Spleen (tissue), 11 donors: ENCODE measurements around the gene MAP2. TPM values are rescaled to one million over a fixed set of nuclear protein-coding genes. Genes with fewer than 3 reads are reported as not detected.
"Not testable (repeated sequence)": the region's sequence is repeated elsewhere in the genome, so short reads cannot be mapped to it uniquely, and the experiment has no call there.

ENCODE experiments used
- DNase-seq: peaks from one replicate; pipeline ENCODE4 v3.0.0-alpha.2; 2020
- H3K27ac ChIP-seq, 8 donors: fragments of 200-600 bp; sonication (generic) in 7 of 8; 1 replicate in 4 of 8; 2 replicates in 4 of 8; pipeline versions ENCODE4 v1.5.0 to v1.8.0; 2016 to 2021; ENCODE audit warnings: inconsistent platforms in 4 of 8, mild to moderate bottlenecking in 4 of 8, moderate library complexity in 1 of 8
- H3K27me3 ChIP-seq, 7 donors: fragments of 200-600 bp; sonication (generic) in 6 of 7; replicated peaks in 1 of 7; 1 replicate in 4 of 7; 2 replicates in 3 of 7; pipeline versions ENCODE4 v1.5.0 to v1.8.0; 2016 to 2021; ENCODE audit warnings: inconsistent platforms in 3 of 7, mild to moderate bottlenecking in 1 of 7
- H3K36me3 ChIP-seq, 6 donors: fragments of 200-600 bp; sonication (generic) in 5 of 6; 1 replicate in 4 of 6; 2 replicates in 2 of 6; pipeline versions ENCODE4 v1.5.0 to v1.8.0; 2016 to 2021; ENCODE audit warnings: inconsistent platforms in 2 of 6
- H3K4me1 ChIP-seq, 6 donors: fragments of 200-600 bp; sonication (generic) in 5 of 6; 1 replicate in 3 of 6; 2 replicates in 3 of 6; pipeline versions ENCODE4 v1.5.0 to v1.8.0; 2016 to 2021; ENCODE audit warnings: inconsistent platforms in 3 of 6
- H3K4me3 ChIP-seq, 8 donors: fragments of 200-600 bp; sonication (generic) in 7 of 8; 1 replicate in 4 of 8; 2 replicates in 4 of 8; pipeline versions ENCODE4 v1.5.0 to v1.8.0; 2016 to 2021; ENCODE audit warnings: inconsistent platforms in 4 of 8, mild to moderate bottlenecking in 4 of 8, moderate library complexity in 2 of 8
- H3K9me3 ChIP-seq, 8 donors: fragments of 200-600 bp; sonication (generic) in 7 of 8; 1 replicate in 4 of 8; 2 replicates in 4 of 8; pipeline versions ENCODE4 v1.5.0 to v1.8.0; 2016 to 2021; ENCODE audit warnings: inconsistent platforms in 4 of 8
- CTCF ChIP-seq, 11 experiments: fragments of 200-600 bp in 7 of 11; fragments of 450-650 bp in 4 of 11; sonication (generic) in 4 of 11; IDR thresholded peaks in 8 of 11; conservative IDR thresholded peaks in 3 of 11; 1 replicate in 7 of 11; 2 replicates in 4 of 11; pipeline versions ENCODE4 v1.4.0 to v1.8.0; 2016 to 2021; ENCODE audit warnings: antibody characterized with exemption in 11 of 11, inconsistent platforms in 4 of 11, mild to moderate bottlenecking in 1 of 11
- POLR2A ChIP-seq, 3 donors: fragments of 450-650 bp; IDR thresholded peaks; one replicate each; pipeline ENCODE4 v1.5.1; 2017; ENCODE audit warnings: antibody characterized with exemption in 3 of 3, mild to moderate bottlenecking in 1 of 3
- POLR2AphosphoS5 ChIP-seq, 3 donors: sonication (generic); formaldehyde crosslinking; IDR thresholded peaks; one replicate each; pipeline ENCODE4 v1.5.1; 2017; ENCODE audit warnings: antibody characterized with exemption in 3 of 3
- WGBS, 5 donors: extraction: QIAGEN DNeasy Blood & Tissue Kit in 3 of 5; methylation state at CpG; one replicate each; pipeline versions ENCODE4 v1.1.5 to v1.1.7; 2013 to 2018; 5-methylcytosine and 5-hydroxymethylcytosine counted together
- intact Hi-C: fragments of 100-400 bp; cut with DNase I; formaldehyde crosslinking; loops from one replicate; pipeline ENCODE4 v1.15.0; 2023; ENCODE audit warnings: low total_unique reads
- polyA plus RNA-seq, 3 donors: library from polyadenylated mRNA; stranded (reverse); fragments of 200-250 nt; gene quantifications; one replicate each; pipeline ENCODE4 v1.2.1, GENCODE V29; 2013
- total RNA-seq, 7 donors: library from RNA; depleted of rRNA in 3 of 7; stranded (reverse); fragments of >200 nt in 3 of 7; fragmentation: NEBNext Ultra II Directional in 4 of 7; extraction: Animal tissue kit (Norgen Biotek cat#: 25700) in 4 of 7; gene quantifications; one replicate each; pipeline versions ENCODE4 v1.1.0 to v1.2.1, GENCODE V29; 2016 to 2021
- donor health status: healthy with polysubstance abuse.
- donor health status: DM: no; HTN: no; CAD: no; lungs with moderate emphysema.
- donor health status: DM: no; HTN: no; CAD: no.
- donor health status: Bipolar disorder and iron deficiency.
- donor health status: healthy.
- donor health status: DM: no; HTN: no; CAD: no.
- donor health status: DM: yes; HTN: yes; CAD: no.

Gene MAP2
- total and polyA plus RNA-seq, 10 donors: 0.38 to 5.0 (median 1.9) TPM

GRCh38 chr2:209593930-209594329, 170.1 kb downstream of the MAP2 start:
- no peak for DNase-seq
- TF ChIP-seq CTCF (IDR thresholded peaks at IDR 0.05 in 8 of 11, conservative IDR thresholded peaks at IDR 0.05 in 3 of 11): no peak
- TF ChIP-seq POLR2AphosphoS5 (IDR thresholded peaks at IDR 0.05): no peak
- no peak for TF ChIP-seq POLR2A (IDR thresholded peaks at IDR 0.05)
- 85 to 94% (median 92%) methylated on average over 6 of the region's 6 CpGs for WGBS, 5 donors
- intact Hi-C loops: no loop called here
- Histone ChIP-seq H3K4me3 (no peak overlapping the region), H3K4me1 (no peaks in the 10 kb centered on the region), H3K27me3 (no peaks in the 10 kb centered on the region), H3K9me3 (peaks cover 0 to 7% (median 0%) of the 10 kb centered on the region in 8 donors), H3K27ac (no peak overlapping the region), H3K36me3 (no peaks in the 10 kb centered on the region)

- no peak overlapping the region for H3K4me3 ChIP-seq
- TF ChIP-seq CTCF (IDR thresholded peaks at IDR 0.05 in 8 of 11, conservative IDR thresholded peaks at IDR 0.05 in 3 of 11) (no peak), POLR2AphosphoS5 (IDR thresholded peaks at IDR 0.05) (no peak), POLR2A (IDR thresholded peaks at IDR 0.05) (no peak)
Measured at GRCh38 chr2:209596262-209596661, 172.4 kb downstream of the MAP2 start.

DNA sequence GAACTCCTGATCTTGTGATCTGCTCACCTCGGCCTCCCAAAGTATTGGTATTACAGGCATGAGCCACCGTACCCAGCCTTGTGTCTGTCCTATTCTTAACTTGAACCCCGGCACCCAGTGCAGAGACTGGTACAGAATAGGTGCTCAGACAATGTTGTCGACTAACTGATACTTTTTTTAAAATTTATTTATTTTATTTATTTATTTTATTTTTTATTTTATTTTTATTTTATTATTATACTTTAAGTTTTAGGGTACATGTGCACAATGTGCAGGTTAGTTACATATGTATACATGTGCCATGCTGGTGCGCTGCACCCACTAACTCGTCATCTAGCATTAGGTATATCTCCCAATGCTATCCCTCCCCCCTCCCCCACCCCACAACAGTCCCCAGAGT, 174.4 kb downstream of the MAP2 start:
- H3K9me3 ChIP-seq, intact Hi-C loops, H3K4me1 ChIP-seq, DNase-seq, H3K27ac ChIP-seq, H3K27me3 ChIP-seq, H3K36me3 ChIP-seq, H3K4me3 ChIP-seq: not testable (repeated sequence)
- 90 to 99% (median 96%) methylated on average over 4 to 6 of the region's 6 CpGs for WGBS, 5 donors

More at GRCh38 chr2:209596262-209596661, 172.4 kb downstream of the MAP2 start:
- H3K27me3 ChIP-seq: no peaks in the 10 kb centered on the region
- no peaks in the 10 kb centered on the region for H3K36me3 ChIP-seq
- H3K9me3 ChIP-seq: peaks cover 0 to 7% (median 0%) of the 10 kb centered on the region in 8 donors
- no peaks in the 10 kb centered on the region for H3K4me1 ChIP-seq
- DNase-seq: no peak
- 74 to 84% (median 79%) methylated on average over 4 of the region's 4 CpGs for WGBS, 5 donors
- H3K27ac ChIP-seq: no peak overlapping the region
- intact Hi-C loops: no loop called here

GRCh38 chr2:209600341-209601171, 176.7 kb downstream of the MAP2 start:
- no peak for TF ChIP-seq POLR2A (IDR thresholded peaks at IDR 0.05)
- no peak for TF ChIP-seq CTCF (IDR thresholded peaks at IDR 0.05 in 8 of 11, conservative IDR thresholded peaks at IDR 0.05 in 3 of 11)
- no peak for TF ChIP-seq POLR2AphosphoS5 (IDR thresholded peaks at IDR 0.05)
- Histone ChIP-seq H3K27ac (no peak overlapping the region), H3K27me3 (no peaks in the 10 kb centered on the region), H3K9me3 (peaks cover 0 to 3% (median 0%) of the 10 kb centered on the region in 8 donors), H3K4me3 (no peak overlapping the region), H3K36me3 (no peaks in the 10 kb centered on the region), H3K4me1 (no peaks in the 10 kb centered on the region)
- 71 to 78% (median 73%) methylated on average over 5 of the region's 5 CpGs for WGBS, 5 donors
- intact Hi-C loops: no loop called here
- no peak for DNase-seq
